Measurements from ENCODE around the gene ATOH8. TPM values are rescaled to one million over a fixed set of nuclear protein-coding genes. Genes with fewer than 3 reads are reported as not detected.
A peak's percentile ranks its signal among the peaks of the same experiment; 100 is the strongest.

The ATOH8 gene, protein sequence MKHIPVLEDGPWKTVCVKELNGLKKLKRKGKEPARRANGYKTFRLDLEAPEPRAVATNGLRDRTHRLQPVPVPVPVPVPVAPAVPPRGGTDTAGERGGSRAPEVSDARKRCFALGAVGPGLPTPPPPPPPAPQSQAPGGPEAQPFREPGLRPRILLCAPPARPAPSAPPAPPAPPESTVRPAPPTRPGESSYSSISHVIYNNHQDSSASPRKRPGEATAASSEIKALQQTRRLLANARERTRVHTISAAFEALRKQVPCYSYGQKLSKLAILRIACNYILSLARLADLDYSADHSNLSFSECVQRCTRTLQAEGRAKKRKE
- total RNA-seq = 100 to 1,000 TPM in 1 of 4 donors, 10 to 100 TPM in 3; 17.1 to 210 (median 45.9) TPM

DNA sequence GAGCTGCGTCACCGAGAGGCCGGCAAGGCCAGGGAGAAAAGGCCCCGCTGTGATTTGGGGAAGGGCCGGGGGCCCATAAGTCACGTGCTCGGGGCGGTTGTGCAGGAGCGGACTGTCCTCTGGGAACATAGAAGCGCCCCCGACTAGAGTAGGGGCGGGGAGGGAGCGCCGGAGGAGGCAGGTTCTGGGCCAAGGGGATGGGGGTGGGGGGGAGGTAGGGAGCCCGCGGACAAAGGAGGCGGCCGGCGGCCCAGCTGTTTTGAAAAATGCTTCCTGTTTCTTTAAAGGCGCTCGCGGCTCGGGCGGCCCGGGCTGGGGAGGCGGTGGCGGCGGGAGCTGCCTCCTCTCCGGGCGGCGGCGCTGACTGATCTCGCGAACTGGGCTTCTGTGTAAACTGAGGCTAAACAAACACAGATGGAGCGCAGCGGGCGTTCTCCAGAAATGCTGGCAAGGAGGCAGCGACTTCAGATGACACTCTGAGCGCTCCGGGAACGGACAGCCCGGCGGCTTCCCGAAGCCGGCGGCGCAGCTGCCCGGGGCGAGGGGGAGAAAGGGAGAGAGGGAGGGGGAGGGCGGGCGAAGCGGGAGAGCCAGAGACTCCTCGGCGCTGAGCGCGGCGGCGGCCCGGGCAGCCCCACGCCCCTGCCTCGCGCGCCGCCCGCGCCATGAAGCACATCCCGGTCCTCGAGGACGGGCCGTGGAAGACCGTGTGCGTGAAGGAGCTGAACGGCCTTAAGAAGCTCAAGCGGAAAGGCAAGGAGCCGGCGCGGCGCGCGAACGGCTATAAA, at the start of gene ATOH8:
Gene ATOH8, plus strand, starts transcription at position 467 of the 788 bp plus-strand sequence. Its CDS starts 199 bp downstream, at position 666.
- TF ChIP-seq, protein P1, sequence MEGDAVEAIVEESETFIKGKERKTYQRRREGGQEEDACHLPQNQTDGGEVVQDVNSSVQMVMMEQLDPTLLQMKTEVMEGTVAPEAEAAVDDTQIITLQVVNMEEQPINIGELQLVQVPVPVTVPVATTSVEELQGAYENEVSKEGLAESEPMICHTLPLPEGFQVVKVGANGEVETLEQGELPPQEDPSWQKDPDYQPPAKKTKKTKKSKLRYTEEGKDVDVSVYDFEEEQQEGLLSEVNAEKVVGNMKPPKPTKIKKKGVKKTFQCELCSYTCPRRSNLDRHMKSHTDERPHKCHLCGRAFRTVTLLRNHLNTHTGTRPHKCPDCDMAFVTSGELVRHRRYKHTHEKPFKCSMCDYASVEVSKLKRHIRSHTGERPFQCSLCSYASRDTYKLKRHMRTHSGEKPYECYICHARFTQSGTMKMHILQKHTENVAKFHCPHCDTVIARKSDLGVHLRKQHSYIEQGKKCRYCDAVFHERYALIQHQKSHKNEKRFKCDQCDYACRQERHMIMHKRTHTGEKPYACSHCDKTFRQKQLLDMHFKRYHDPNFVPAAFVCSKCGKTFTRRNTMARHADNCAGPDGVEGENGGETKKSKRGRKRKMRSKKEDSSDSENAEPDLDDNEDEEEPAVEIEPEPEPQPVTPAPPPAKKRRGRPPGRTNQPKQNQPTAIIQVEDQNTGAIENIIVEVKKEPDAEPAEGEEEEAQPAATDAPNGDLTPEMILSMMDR (IDR thresholded peaks at IDR 0.05) = no peak
- DNase-seq (ENCODE audit: low spot score) (no peak), ATAC-seq (ENCODE audit: low FRiP score) (peak; percentile 25)

DNA sequence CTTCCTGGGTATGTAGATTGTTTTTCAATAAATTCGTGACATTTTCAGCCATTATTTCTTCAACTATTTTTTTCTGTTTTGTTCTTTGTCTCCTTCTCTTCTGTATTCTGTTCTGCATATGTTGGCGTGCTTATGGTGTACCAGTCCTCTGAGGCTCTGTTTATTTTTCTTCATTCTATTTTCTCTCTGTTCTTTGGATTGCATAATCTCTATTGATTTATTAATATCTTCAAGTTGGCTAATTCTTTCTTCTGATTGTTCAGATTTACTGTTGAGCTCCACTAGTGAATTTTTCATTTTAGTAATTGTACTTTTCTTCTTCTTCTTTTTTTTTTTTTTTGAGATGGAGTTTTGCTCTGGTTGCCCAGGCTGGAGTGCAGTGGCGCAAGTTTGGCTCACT, 49.8 kb upstream of the ATOH8 start:
- TF ChIP-seq, protein P1 (IDR thresholded peaks at IDR 0.05) = no peak

DNA sequence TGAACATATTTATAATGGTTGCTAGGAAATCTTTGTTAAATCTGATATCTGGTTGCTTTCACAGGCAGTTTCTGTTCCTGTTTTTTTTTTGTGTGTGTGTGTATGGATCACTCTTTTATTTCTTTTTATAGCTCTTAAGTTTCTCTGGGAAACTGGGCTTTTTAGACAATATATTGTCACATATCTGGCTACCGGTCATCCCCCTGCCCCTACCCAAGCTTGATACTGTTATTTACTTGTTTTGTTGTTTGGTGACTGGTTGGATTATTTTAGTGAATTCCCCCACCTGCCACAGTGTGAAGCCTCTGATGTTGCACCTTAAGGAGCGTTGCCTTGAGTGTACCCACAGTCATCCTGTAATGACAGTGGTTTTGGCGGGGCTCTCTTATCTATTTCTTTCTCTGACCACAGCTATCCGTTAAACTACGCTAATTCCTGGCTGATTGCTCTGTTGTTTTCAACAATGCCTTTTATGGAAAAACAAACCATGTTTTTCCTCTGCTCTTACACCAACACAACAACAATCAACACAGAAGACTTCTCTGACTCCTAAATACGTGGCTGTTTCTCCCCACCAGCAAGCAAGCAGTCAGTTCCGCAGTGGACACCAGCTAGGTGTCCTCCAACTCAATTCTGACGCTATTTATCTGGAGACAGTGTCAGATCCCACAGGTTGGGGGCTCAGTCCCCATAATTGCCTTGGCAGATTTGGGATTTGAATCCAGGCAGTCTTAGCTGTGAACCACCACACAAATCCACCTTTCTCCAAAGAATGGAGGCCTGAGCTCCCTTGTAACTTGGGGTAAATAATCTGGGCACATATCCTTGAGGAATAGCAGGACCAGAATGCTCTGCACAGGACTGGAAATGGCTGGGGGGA, 48.8 kb upstream of the ATOH8 start:
- ATAC-seq (ENCODE audit: low FRiP score) = no peak
- TF ChIP-seq, protein P1 (IDR thresholded peaks at IDR 0.05) = no peak

More for the DNA sequence above, 49.8 kb upstream of the ATOH8 start:
- DNase-seq (ENCODE audit: low spot score) (no peak), ATAC-seq (ENCODE audit: low FRiP score) (no peak)

DNA sequence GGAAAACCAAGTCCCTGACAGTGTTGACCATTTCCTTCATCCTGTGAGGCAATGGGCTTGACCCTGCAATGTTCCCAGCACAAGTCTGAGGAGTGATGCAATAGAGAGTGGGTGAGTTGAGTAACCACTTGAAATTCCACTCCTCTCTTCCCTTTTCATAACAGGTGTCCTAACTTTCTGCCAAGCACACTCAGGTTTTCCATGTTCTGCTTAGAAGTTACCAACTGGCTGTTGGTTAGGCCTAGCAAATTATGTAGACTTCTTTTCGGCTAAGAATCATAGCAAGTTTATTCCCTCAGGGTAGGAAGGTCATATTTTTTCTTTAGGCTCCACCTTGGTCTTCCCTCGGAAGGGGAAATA, 48.1 kb upstream of the ATOH8 start:
- DNase-seq (ENCODE audit: low spot score) (no peak), ATAC-seq (ENCODE audit: low FRiP score) (peak; percentile 80)
- TF ChIP-seq, protein P1 (IDR thresholded peaks at IDR 0.05) = no peak

More for the DNA sequence above, 48.8 kb upstream of the ATOH8 start:
- no peak for DNase-seq (ENCODE audit: low spot score)

DNA sequence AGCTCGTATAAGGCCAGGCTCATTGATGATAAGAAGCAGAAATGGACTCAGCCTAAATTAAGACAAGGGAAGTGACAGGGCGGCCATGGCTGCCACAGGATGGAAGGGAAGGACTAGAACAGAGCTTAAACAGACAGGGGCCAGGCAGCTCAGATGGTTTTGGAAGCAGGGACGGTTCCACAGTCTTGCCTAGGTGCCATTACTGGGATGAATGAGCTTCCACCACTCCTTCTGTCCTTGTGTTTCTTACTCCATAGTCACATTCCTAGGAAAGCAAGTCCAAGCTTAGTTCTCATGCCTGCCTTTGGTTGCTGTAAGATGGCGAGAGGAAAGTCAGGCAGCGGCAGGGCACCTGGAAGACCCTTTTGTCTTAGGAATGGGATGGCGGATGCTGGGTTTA, 47.7 kb upstream of the ATOH8 start:
- ATAC-seq (ENCODE audit: low FRiP score) = no peak
- no peak for DNase-seq (ENCODE audit: low spot score)
- TF ChIP-seq, protein P1 (IDR thresholded peaks at IDR 0.05) = no peak

DNA sequence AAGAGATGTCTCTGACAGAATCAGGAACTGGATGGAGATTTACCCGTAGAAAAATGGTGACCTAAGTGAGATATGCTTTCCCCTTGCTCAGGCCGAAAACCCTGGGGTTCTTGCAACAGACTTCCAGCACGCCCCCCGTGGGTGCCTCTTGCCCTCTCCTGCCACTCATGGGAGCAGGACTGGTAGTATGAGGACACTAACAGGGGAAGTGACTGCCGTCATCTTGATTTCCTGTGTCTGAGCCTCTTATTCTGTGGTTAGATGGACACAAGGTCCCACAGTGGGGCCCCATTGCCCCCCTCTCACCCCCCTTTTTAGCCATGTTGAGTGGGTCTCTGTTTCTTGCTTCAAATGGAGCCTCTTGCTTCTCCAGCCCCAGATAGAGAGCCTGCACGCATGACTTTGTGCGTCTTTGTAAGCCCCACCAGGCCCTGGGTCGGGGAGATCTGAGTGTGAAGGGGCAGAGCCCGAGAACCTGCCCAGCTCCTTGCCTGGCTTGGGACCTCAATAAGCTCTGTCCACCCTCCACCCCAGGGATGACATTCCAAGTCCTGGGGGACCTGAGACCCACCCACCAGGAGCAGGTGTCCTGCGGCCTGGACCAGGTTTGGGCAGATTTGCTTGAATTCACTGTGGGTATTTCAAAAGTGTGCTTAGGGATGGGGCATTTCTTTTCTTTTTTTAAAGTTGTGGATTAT, 47.0 kb upstream of the ATOH8 start:
- TF ChIP-seq, protein P1 (IDR thresholded peaks at IDR 0.05) = no peak
- ATAC-seq (ENCODE audit: low FRiP score) (no peak), DNase-seq (ENCODE audit: low spot score) (no peak)

All from omental fat pad (tissue), 4 donors.